ENCODE measurements around the gene GNG7.
"Not testable (repeated sequence)": the region's sequence is repeated elsewhere in the genome, so short reads cannot be mapped to it uniquely, and the experiment has no call there.

Gene GNG7

GRCh38 chr19:2714102-2714501 is 11.6 kb upstream of the GNG7 start:
- DNase-seq (ENCODE audit: low read depth in 2 of 2, low spot score in 1 of 2) = not testable (repeated sequence)

GRCh38 chr19:2713170-2713569 is 10.7 kb upstream of the GNG7 start:
- not testable (repeated sequence) for DNase-seq (ENCODE audit: low read depth in 2 of 2, low spot score in 1 of 2)

DNA sequence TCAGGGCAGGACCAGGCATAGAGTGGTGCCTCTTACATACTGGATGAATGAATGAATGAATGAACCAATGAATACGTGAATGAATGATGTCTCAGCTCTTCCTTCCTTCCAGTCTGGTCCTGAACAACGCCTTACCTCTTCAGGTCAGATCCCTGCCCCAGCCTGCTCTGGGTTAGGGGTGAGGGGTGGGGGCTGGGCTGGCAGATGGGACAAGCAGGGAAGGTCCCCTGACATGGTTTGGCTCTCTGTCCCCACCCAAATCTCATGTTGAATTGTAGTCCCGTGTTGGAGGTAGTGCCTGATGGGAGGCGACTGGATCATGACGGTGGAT is 9.3 kb upstream of the GNG7 start:
- no peak for DNase-seq (ENCODE audit: low read depth in 2 of 2, low spot score in 1 of 2)

- no peak for DNase-seq (ENCODE audit: low read depth in 2 of 2, low spot score in 1 of 2)
Observed at GRCh38 chr19:2711172-2711874, 8.8 kb upstream of the GNG7 start.

- no peak for DNase-seq (ENCODE audit: low read depth in 2 of 2, low spot score in 1 of 2)
Observed at GRCh38 chr19:2706251-2706650, 3.8 kb upstream of the GNG7 start.

GRCh38 chr19:2703691-2704216 is 1.3 kb upstream of the GNG7 start:
- no peak for DNase-seq (ENCODE audit: low read depth in 2 of 2, low spot score in 1 of 2)

GRCh38 chr19:2703077-2703437 is 563 bp upstream of the GNG7 start:
- no peak for DNase-seq (ENCODE audit: low read depth in 2 of 2, low spot score in 1 of 2)

GRCh38 chr19:2701361-2702169 is 929 bp downstream of the GNG7 start:
- DNase-seq (ENCODE audit: low read depth in 2 of 2, low spot score in 1 of 2) = no peak

DNA sequence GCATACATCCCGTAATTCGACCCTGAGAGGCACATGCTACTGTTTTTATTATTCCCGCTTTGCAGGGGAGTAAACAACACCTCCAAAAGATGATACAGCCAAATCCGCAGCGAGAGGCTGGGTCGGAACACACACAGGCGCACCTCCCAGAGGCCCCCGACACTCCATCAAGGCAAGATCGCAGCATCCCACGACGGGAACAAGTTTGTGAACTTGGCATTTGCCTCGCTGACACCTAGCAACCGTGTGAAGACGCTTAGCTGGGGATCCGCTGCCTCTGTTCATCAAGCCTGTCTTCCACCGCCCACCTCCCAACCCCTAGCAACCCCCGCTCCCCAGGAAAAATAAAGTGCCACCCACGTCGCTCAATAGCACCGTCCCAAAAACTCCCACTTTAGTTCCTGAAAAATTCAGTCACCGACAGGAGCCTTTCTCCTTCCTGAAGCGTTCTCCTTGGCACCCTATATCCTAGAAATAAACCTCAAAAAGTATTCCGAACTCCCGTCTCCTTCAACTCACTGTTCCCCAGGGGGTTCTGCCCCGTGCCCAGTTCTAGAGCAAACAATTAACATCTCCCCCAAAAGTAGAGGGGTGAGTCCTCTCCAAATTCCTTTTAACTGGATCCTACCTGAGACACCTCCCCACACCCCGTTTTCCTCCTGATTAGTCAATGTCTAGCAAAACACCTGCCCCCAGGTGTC is 1.7 kb downstream of the GNG7 start:
- DNase-seq (ENCODE audit: low read depth in 2 of 2, low spot score in 1 of 2) = no peak

DNA sequence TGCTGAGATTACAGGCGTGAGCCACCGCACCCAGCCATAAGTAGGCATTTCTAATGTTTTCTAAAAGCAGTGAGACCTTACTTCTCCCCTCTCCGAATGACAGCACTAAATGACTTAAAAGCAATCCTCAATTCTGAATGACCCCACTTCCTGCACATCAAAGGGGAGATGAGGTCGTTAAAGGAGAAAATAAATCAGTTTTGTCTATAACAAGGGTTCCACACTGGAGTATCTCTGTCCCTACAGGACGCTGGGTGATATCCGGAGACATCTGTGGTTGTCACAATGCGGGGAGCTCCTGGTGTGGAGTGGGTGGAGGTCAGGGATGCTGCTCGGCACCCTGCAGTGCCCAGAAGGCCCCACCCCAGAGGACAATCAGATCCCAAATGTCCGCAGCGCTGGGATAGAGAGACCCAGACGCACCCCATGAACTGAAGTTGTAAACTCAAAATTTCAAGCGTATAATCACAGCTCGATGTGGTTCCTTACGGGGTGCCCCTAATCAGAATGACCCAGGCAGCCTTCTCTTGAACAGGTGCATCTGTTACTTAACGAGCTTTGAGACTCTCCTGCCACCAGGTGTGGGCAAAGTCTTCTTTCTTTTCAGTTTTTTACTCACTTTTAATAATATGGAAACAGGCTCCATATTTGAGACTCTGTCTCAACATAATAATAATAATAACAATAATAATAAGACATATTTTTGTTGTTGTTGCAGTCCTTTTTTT is 2.9 kb downstream of the GNG7 start:
- DNase-seq (ENCODE audit: low read depth in 2 of 2, low spot score in 1 of 2) = no peak

GRCh38 chr19:2694196-2694595 is 8.3 kb downstream of the GNG7 start:
- no peak for DNase-seq (ENCODE audit: low read depth in 2 of 2, low spot score in 1 of 2)

DNA sequence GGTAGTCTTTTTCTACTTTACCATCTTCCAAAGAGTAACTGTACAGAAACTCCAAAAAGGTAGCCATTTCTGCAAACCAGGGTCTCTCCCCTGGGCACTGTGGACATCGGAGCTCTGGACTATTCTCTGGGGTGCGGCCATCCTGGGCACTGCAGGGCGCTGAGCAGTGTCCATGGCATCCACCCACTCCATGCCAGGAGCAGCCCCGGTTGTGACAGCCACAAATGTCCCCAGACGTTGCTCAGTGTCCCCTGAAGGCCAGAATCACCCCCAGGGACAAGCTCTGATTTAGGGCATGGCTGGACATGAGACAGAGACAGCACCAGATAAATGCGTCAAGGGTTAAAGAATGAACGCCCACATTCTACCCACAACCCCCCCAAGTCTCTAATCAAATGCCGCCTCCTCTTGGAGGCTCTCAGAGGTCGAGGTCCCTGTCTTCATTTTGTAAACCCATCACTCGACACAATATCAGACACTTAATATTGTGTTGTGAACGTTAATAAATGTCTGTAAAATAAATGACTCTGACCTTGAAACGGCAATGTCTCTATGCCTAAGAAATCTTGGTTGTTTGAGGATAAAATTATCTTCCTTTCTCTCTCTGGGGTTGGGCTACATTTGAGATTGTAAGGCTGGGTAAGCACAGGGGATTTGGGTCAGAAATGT is 8.9 kb downstream of the GNG7 start:
- no peak for DNase-seq (ENCODE audit: low read depth in 2 of 2, low spot score in 1 of 2)

DNA sequence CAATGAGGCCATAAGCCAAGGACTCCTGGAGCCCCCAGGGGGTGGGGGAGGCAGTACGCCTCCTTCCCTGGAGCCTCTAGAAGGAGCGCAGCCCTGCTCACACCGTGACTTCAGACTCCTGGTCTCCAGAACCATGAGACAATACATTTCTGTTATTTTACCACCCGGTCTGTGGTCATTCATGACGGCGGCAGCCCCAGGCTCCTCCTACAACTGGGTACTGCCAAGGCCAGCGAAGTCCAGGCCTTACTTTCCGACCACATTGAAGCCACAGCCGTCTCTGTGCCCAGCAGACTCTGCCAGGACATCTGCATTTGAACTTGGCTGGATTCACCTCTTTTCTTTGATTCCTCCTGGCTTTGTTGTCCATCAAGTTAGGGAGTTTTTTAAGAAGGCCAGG is 10.5 kb downstream of the GNG7 start:
- no peak for DNase-seq (ENCODE audit: low read depth in 2 of 2, low spot score in 1 of 2)

DNA sequence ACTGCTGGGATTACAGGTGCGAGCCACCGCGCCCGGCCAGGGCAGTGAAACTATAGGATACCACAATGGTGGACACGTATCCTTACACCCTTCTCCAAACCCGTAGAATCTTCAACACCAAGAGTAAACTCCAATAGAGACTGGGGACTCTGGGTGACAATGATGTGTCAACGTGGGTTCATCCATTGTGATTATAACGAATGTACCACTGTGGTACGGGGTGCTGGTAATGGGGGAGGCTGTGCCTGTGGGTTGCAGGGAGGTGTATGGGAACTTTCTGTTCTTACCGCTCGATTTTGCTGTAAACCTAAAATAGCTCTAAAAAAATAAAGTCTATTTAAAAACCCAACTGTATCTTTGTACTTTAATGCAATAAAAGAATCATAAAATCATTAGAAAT is 11.6 kb downstream of the GNG7 start:
- no peak for DNase-seq (ENCODE audit: low read depth in 2 of 2, low spot score in 1 of 2)

DNA sequence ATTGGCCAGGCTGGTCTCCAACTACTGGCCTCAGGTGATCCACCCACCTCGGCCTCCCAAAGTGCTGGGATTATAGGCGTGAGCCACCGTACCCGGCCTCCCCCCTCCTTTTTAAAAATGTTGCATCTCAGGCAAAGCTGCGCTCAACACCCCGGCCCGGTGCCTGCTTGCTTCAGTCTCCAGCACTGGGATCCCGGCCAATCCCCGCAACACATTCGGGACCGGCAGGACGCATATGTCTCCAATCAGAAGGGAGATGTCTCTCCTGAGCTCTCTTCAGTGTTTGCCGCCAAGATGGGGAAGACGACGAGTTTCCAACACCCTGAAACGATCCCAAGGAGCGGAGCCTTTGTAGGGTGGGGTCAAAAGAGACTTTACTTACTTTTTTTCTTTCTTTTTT is 16.1 kb downstream of the GNG7 start:
- DNase-seq (ENCODE audit: low read depth in 2 of 2, low spot score in 1 of 2) = no peak

GRCh38 chr19:2685204-2685704 is 17.2 kb downstream of the GNG7 start:
- DNase-seq (ENCODE audit: low read depth in 2 of 2, low spot score in 1 of 2) = no peak

GRCh38 chr19:2683430-2684003 is 19.0 kb downstream of the GNG7 start:
- no peak for DNase-seq (ENCODE audit: low read depth in 2 of 2, low spot score in 1 of 2)

DNA sequence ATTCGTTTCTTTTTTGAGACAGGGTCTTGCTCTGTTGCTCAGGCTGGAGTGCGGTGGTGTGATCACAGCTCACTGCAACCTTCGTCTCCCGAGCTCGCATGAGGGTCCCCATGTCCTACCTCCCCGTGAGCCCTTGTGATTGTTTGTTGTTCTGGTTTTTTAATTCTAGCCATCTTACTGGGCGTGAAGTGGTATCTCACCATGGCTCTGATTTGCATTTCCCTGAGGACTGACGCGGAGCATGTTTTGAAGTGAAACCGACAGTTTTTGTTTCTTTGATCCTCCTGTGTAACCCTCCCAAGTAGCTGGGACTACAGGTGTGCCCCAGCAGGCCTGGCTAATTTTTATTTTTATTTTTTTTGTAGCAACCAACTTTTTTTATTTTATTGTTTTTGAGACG is 21.7 kb downstream of the GNG7 start:
- no peak for DNase-seq (ENCODE audit: low read depth in 2 of 2, low spot score in 1 of 2)

- DNase-seq (ENCODE audit: low read depth in 2 of 2, low spot score in 1 of 2) = no peak
Observed at GRCh38 chr19:2679439-2679838, 23.1 kb downstream of the GNG7 start.

GRCh38 chr19:2678948-2679347 is 23.5 kb downstream of the GNG7 start:
- not testable (repeated sequence) for DNase-seq (ENCODE audit: low read depth in 2 of 2, low spot score in 1 of 2)

All from stimulated activated CD8-positive, alpha-beta memory T cell treated with anti-CD3 and anti-CD28 coated beads, Interleukin-4, amount 100 ng/mL, for 1 hour (primary cell).